Stimulated activated CD8-positive, alpha-beta memory T cell treated with anti-CD3 and anti-CD28 coated beads, Interleukin-7, amount 100 ng/mL, for 1 hour (primary cell): ENCODE results near the gene ZNF836.

ENCODE experiments used
- DNase-seq, 2 donors: peaks; one replicate each; pipeline ENCODE4 v3.0.0-alpha.2; 2020; ENCODE audit warnings: low read depth in 2 of 2

ZNF836 gene

GRCh38 chr19:52188822-52189734 lies 17.7 kb upstream of the ZNF836 start:
- DNase-seq: no peak

- DNase-seq: no peak
These were observed 16.0 kb upstream of the ZNF836 start for GRCh38 chr19:52187407-52187806.

GRCh38 chr19:52176574-52176973 lies 5.2 kb upstream of the ZNF836 start:
- no peak for DNase-seq

GRCh38 chr19:52172347-52172746 lies 926 bp upstream of the ZNF836 start:
- no peak for DNase-seq

- no peak for DNase-seq
These were observed 529 bp downstream of the ZNF836 start for GRCh38 chr19:52170863-52171320.

- no peak for DNase-seq
These were observed 1.1 kb downstream of the ZNF836 start for GRCh38 chr19:52170304-52170703.

GRCh38 chr19:52155596-52156359 lies 15.6 kb downstream of the ZNF836 start:
- DNase-seq: no peak

GRCh38 chr19:52148256-52148655 lies 23.2 kb downstream of the ZNF836 start:
- DNase-seq: no peak

- no peak for DNase-seq
These were observed 29.3 kb downstream of the ZNF836 start for GRCh38 chr19:52142001-52142595.

GRCh38 chr19:52141203-52141602 lies 30.2 kb downstream of the ZNF836 start:
- no peak for DNase-seq

- DNase-seq: peak in 1 of 2 donors; percentile 97
These were observed 31.2 kb downstream of the ZNF836 start for GRCh38 chr19:52140032-52140710.

GRCh38 chr19:52139252-52140031 lies 32.0 kb downstream of the ZNF836 start, which contains the start of gene ZNF616:
Gene ZNF616 (minus strand): TSS chr19:52139938. CDS start chr19:52130512, 9,426 bp downstream.
- peak; percentile 60 to 93 for DNase-seq

- no peak for DNase-seq
These were observed 32.5 kb downstream of the ZNF836 start for GRCh38 chr19:52138983-52139251.

GRCh38 chr19:52138278-52138982 lies 33.0 kb downstream of the ZNF836 start:
- no peak for DNase-seq

GRCh38 chr19:52120286-52120685 lies 51.1 kb downstream of the ZNF836 start:
- DNase-seq: no peak

GRCh38 chr19:52115526-52116053 lies 55.8 kb downstream of the ZNF836 start:
- no peak for DNase-seq

GRCh38 chr19:52114691-52115090 lies 56.7 kb downstream of the ZNF836 start:
- no peak for DNase-seq

- DNase-seq: no peak
These were observed 58.8 kb downstream of the ZNF836 start for GRCh38 chr19:52112624-52113023.

- no peak for DNase-seq
These were observed 60.6 kb downstream of the ZNF836 start for GRCh38 chr19:52110780-52111179.
